Brain microvascular endothelial cell (primary cell): Measurements from ENCODE around the gene SGPP1.

Source experiments
- DNase-seq: peaks from one replicate; pipeline ENCODE4 v3.0.0-alpha.2; 2020
- H3K27ac ChIP-seq: fragments of 250-450 bp; sonication (Bioruptor Pico); 2 replicates; pipeline ENCODE4 v1.5.1; 2020; ENCODE audit warnings: mild to moderate bottlenecking, moderate library complexity
- H3K27me3 ChIP-seq: fragments of 250-450 bp; sonication (Bioruptor Pico); replicated peaks from 2 replicates; pipeline ENCODE4 v1.5.1; 2020; ENCODE audit warnings: mild to moderate bottlenecking
- H3K36me3 ChIP-seq: fragments of 250-450 bp; sonication (Bioruptor Pico); replicated peaks from 2 replicates; pipeline ENCODE4 v1.5.1; 2020; ENCODE audit warnings: mild to moderate bottlenecking
- H3K4me3 ChIP-seq: 2 replicates; pipeline ENCODE4 v1.5.1; 2011; ENCODE audit warnings: low read depth, mild to moderate bottlenecking, control low read depth, low read length, moderate library complexity
- in situ Hi-C: cut with HindIII; loops from 2 replicates; pipeline ENCODE4 v1.10.0; 2017; ENCODE audit warnings: low sequenced_read_pairs, low pct_ligation_motif_present
- TF ChIP-seq, protein P1 (sequence below): IDR thresholded peaks from 2 replicates; pipeline ENCODE4 v1.5.1; 2011; ENCODE audit warnings: low read depth, mild to moderate bottlenecking, moderate library complexity, low read length, control low read depth, inconsistent platforms; ENCODE audit errors: missing control alignments

The SGPP1 gene, protein sequence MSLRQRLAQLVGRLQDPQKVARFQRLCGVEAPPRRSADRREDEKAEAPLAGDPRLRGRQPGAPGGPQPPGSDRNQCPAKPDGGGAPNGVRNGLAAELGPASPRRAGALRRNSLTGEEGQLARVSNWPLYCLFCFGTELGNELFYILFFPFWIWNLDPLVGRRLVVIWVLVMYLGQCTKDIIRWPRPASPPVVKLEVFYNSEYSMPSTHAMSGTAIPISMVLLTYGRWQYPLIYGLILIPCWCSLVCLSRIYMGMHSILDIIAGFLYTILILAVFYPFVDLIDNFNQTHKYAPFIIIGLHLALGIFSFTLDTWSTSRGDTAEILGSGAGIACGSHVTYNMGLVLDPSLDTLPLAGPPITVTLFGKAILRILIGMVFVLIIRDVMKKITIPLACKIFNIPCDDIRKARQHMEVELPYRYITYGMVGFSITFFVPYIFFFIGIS

DNA sequence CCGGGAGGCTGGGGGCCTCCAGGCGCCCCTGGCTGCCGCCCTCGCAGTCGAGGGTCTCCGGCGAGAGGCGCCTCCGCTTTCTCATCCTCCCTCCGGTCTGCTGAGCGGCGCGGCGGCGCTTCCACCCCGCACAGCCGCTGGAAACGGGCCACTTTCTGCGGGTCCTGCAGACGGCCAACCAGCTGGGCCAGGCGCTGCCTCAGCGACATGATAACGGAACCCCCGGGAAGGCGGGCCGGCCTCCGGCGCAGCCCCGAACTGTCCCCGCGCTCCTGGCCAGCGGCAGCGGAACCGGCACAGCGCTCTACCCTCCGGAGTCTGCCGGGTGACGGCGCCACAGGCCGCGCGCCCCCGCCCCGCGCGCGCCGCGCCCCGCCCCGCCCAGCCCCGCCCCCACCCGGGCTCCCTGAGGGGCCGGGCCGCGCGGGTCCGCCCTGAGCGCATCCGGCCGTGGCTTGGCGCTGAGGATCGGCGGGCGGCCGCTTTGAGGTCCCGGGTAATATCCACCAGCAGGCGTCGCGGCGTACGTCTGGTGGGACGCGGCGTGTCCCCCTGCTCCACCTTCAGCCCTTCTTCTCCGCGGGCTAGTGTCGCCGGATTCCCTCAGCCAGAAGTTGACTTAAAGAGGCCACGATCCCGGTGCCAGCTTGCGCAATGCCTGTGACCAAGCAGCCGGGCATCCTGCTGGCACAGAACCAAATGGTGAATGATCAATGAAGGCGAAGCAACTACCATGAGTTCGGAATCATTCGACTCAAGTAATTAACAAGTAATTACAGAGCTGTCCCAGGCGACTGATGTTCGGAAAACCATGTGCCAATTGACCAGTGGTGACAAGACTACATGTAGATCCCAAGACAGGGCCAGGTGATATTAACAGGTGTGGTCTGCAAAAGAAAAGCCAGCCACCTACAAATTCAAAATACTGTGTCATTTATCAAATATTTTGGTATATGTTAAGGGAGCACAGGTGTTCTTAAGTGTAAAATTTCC, at the start of gene SGPP1:
Gene SGPP1 (minus strand): TSS at position 330 of the 993 bp plus-strand sequence. CDS start 121 bp downstream, at position 209.
- H3K27me3 ChIP-seq: no peaks in the 10 kb centered on the region
- peak; percentile 45 for DNase-seq
- no peaks in the 10 kb centered on the region for H3K36me3 ChIP-seq
- H3K4me3 ChIP-seq: peak within 1 kb of the TSS; percentile 80
- H3K27ac ChIP-seq: peak within 1 kb of the TSS; percentile 31
- in situ Hi-C loops: no loop called here
- TF ChIP-seq, protein P1, sequence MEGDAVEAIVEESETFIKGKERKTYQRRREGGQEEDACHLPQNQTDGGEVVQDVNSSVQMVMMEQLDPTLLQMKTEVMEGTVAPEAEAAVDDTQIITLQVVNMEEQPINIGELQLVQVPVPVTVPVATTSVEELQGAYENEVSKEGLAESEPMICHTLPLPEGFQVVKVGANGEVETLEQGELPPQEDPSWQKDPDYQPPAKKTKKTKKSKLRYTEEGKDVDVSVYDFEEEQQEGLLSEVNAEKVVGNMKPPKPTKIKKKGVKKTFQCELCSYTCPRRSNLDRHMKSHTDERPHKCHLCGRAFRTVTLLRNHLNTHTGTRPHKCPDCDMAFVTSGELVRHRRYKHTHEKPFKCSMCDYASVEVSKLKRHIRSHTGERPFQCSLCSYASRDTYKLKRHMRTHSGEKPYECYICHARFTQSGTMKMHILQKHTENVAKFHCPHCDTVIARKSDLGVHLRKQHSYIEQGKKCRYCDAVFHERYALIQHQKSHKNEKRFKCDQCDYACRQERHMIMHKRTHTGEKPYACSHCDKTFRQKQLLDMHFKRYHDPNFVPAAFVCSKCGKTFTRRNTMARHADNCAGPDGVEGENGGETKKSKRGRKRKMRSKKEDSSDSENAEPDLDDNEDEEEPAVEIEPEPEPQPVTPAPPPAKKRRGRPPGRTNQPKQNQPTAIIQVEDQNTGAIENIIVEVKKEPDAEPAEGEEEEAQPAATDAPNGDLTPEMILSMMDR: peak; percentile 49

DNA sequence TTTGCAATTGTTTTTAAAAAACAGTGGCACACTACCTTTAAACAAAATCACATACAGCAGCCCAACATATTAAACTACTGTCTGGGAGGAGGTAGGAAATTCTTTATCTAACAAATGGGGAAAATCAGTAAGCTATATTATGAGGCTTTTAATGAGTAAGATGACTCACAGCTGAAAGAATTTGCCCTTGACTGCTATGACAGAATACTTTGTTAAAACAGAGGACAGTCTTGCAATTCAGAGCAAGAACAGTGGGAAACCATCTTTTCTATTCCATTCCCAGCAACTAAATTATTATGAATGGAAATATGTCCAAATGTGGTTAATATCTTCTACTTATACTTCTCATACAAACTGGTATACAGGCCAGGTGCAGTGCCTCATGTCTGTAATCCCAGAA, 49.2 kb upstream of the SGPP1 start:
- Histone ChIP-seq H3K36me3 (no peaks in the 10 kb centered on the region), H3K27me3 (no peaks in the 10 kb centered on the region), H3K4me3 (no peak overlapping the region), H3K27ac (no peak overlapping the region)
- in situ Hi-C loops: no loop called here
- DNase-seq: peak; percentile 22
- TF ChIP-seq, protein P1: no peak

DNA sequence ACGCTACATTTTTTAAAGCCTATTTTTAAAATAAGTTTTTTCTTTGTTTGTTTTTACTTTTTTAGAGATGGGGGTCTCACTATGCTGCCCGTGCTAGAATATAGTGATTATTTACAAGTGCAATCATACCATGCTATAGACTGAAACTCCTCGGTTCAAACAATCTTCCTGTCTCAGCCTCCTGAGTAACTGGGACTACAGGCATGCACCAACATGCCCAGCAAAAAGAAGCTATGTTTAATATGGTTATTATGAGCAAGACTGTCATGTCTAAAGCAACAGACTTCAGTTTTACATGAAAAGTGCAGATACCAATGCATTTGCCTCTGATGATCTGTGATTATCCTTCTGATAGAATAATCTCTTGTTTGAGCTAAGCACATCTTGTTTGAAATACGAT, 45.6 kb upstream of the SGPP1 start:
- DNase-seq: no peak
- Histone ChIP-seq H3K27ac (no peak overlapping the region), H3K36me3 (no peaks in the 10 kb centered on the region), H3K4me3 (no peak overlapping the region), H3K27me3 (no peaks in the 10 kb centered on the region)
- TF ChIP-seq, protein P1: no peak
- in situ Hi-C loops: no loop called here

DNA sequence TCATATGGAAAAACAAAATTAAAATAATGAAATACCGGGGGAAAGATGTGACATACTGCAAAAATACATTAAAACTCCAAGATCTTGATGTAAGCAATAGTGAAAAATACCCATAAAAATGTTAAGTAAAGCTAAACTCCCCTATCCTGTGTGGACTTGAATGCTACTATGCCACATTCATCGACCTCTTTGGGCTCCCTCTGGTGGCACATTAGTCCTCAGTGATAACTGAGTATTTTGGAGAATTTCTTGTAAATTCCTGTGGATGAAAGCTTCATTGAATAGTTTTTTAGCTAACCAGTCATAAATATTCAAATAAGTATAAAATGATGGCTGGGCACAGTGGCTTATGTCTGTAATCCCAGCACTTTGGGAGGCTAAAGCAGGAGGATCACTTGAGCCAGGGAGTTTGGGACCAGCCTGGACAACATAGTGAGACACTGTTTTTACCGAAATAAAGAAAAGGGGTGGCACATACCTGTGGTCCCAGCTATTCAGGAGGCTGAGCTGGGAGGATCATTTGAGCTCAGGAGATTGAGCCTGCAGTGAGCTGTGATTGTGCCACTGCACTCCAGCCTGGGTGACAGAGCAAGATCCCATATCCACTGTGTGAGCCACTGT, 42.4 kb upstream of the SGPP1 start:
- no peaks in the 10 kb centered on the region for H3K36me3 ChIP-seq
- in situ Hi-C loops: no loop called here
- TF ChIP-seq, protein P1: peak; percentile 77
- no peak overlapping the region for H3K4me3 ChIP-seq
- no peaks in the 10 kb centered on the region for H3K27me3 ChIP-seq
- no peak overlapping the region for H3K27ac ChIP-seq
- DNase-seq: peak; percentile 53

DNA sequence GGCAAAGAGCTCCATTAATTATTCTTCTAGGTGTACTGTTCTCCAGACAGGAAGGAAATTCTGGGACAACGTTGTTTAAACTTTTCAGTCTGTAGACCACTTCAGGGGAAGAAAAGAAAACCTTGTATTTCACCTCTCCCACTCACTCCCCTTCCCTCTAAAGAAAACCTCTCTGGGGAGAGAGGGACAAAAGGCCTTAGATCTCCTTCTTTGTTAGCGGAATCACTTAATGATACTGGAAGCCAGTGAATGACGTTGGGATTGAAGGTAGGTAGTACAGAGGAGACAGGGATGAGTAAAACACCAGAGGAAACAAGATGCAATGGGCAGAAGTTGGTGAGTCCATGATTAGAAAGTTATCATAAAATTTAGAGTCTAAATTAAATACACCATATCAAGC, 38.7 kb upstream of the SGPP1 start:
- DNase-seq: no peak
- Histone ChIP-seq H3K27ac (no peak overlapping the region), H3K27me3 (no peaks in the 10 kb centered on the region), H3K36me3 (no peaks in the 10 kb centered on the region), H3K4me3 (no peak overlapping the region)
- TF ChIP-seq, protein P1: no peak
- in situ Hi-C loops: no loop called here
